ENCODE measurements around the gene MSANTD7. TPM values are rescaled to one million over a fixed set of nuclear protein-coding genes. Genes with fewer than 3 reads are reported as not detected.
"Not testable (repeated sequence)": the region's sequence is repeated elsewhere in the genome, so short reads cannot be mapped to it uniquely, and the experiment has no call there.

MSANTD7 gene
- polyA plus RNA-seq, 3 donors: 14.4 to 18.1 (median 17.8) TPM

DNA sequence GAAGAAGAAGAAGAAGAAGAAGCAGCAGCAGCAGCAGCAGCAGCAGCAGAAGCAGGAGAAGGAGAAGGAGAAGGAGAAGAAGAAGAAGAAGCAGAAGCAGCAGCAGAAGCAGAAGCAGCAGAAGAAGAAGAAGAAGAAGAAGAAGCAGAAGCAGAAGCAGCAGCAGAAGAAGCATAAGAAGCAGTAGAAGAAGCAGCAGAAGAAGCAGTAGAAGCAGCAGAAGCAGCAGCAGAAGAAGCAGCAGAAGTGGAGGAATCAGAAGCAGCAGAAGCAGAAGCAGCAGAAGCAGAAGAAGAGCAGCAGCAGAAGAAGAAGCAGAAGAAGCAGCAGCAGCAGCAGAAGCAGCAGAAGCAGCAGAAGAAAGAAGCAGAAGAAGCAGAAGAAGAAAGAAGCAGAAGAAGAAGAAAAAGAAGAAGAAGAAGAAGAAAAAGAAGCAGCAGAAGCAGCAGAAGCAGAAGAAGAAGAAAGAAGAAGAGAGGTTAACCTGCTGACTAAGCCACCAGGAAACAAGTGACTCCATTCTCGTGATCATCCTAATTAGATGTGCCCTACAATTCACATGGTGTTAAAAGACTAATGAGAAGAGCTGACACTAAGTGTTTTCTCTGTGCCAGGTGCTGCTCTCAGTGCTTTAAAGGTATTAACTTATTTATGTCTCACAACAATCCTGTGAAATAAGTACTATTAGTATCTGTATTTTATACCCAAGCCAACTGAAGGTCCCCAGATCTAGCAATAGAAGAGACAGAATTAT is 11.9 kb upstream of the MSANTD7 start:
- DNase-seq: no peak

GRCh38 chr10:14833106-14833505 is 5.0 kb upstream of the MSANTD7 start:
- DNase-seq: no peak

- no peak for DNase-seq
These were observed 1.9 kb upstream of the MSANTD7 start for GRCh38 chr10:14836208-14836607.

GRCh38 chr10:14837003-14837756 is 926 bp upstream of the MSANTD7 start:
- DNase-seq: no peak

DNA sequence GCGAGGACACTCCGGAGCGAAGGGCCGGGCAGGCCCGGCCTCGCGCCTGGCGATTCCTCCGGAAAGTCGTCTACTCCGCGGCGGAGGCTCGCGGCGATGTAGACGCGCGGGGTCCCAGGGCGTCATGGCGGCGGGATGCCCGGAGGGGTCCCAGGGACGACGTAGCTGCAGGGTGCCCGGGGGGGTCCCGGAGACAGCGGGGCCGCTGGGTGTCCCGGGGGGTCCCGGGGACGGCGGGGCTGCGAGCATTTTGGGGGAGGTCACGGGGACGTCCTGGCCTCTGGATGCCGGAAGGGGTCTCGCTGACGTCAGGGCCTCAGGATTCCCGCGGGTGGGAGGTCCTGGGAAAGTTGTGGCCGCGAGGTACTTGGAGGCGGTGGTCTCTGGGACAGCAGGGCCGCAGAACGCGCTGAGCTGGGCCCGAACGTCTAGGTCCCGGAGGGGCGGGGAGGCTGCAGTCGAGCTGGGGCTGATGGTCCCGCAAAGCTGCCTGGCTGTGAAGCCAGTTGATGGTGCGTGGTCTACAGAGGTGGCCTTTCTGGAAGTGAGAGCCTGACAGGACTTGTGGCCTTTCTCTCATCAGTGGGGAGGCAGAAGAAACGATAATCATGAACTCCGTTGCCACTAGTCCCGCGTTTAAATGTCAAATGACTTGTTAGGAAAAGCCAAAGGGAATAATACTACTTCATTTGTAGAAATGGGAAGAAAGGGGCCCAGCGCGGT is 637 bp downstream of the MSANTD7 start:
- peak; percentile 67 for DNase-seq

DNA sequence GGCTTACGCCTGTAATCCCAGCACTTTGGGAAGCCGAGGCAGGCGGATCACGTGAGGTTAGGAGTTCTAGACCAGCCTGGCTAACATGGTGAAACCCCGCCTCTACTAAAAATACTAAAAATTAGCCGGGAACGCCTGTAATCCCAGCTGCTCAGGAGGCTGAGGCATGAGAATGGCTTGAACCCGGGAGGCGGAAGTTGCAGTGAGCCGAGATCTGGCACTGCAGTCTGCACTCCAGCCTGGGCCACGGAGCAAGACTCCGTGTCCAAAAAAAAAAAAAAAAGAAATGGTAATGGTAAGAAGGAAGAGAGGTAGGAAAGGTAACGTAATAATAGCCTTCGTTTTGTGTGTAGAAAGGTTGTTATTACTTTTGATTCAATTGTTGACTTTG is 1.2 kb downstream of the MSANTD7 start:
- no peak for DNase-seq

GRCh38 chr10:14840178-14840577 is 2.1 kb downstream of the MSANTD7 start:
- no peak for DNase-seq

GRCh38 chr10:14843327-14843988 is 5.4 kb downstream of the MSANTD7 start:
- no peak for DNase-seq

DNA sequence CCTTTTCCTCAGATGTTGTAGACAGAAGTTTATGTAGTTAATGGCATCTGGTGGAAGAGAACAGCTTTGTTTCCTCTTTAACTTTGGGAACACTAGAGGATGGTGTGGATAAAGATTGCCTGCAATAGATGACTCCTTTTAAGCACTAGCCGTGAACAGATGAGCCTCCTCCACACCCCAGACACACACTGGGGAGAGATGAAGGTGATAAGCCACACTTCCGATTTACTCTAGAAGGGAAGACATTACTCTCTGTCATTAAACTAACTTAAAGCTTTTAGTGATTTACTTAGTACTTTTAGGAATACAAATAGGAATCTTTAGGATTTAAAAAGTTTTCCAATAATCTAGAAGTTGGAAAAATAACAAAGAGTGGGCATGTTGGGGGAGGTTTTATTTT is 6.8 kb downstream of the MSANTD7 start:
- DNase-seq: no peak

DNA sequence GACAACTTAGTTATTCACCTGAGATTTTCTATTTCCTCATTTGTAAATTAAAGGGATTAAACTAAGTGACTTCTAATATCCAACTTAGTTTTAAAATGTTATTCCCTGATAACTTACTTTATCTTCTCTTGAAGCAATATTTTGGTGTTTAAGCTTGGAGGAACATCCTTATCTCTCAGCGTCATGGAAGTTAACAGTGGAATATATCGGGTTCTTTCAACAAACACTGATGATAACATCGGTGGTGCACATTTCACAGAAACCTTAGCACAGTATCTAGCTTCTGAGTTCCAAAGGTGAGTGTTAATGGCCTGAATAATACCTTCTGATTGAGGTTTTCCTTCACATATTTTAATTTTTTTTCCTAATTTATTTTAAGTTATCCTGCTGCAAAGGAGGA is 14.1 kb downstream of the MSANTD7 start:
- DNase-seq: no peak

GRCh38 chr10:14855453-14855852 is 17.3 kb downstream of the MSANTD7 start:
- no peak for DNase-seq

DNA sequence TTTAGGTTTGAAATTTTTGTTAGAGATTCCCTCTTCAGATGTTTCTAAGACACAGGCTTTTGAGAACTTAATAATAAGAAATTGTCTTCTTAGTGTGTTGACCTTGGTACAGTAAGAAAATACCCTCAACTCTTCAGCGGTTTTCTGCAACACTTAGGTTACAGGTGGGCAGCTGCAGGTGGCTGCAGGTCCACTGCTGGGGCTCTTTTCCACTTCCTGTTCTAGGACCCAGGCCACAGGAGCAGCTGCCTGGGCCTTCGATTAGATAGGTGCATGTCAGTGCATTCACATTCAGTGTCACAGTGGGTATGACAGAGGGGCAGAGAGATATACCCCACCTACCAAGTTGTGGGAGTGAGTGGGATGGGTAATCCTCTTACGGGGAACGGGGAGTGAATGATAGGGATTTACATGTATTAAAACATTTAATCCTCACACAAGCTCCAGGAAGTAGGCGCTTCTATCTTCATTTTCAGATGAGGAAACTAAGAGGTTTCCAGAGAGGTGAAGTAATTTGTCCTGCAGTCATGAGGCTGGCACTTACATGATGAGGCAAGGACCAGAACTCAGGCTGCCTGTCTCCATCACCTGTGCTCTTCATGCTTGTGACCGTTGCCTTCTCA is 20.3 kb downstream of the MSANTD7 start:
- no peak for DNase-seq

DNA sequence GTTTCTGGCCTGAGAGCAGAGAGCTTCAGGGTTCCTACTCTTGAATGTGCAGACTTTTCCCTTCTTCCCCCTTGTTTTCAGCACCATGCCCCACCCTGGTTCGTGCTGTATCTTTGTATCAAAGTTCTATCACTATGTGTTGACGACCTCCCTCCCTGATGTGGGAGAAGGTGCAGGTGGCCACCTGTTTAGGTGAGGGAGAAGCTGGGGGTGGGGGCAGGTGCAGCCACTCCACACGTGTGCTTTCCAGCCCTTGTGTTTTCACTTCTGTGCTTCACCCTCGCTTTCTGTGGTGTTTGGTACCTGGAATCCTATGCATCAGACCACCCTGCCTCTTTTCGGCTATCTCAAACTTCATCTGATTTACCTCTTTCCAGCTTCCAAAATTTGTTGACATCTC is 20.9 kb downstream of the MSANTD7 start:
- no peak for DNase-seq

- DNase-seq: no peak
These were observed 21.7 kb downstream of the MSANTD7 start for GRCh38 chr10:14859775-14860174.

GRCh38 chr10:14860791-14861190 is 22.7 kb downstream of the MSANTD7 start:
- DNase-seq: no peak

- not testable (repeated sequence) for DNase-seq
These were observed 26.4 kb downstream of the MSANTD7 start for GRCh38 chr10:14864466-14864865.

DNA sequence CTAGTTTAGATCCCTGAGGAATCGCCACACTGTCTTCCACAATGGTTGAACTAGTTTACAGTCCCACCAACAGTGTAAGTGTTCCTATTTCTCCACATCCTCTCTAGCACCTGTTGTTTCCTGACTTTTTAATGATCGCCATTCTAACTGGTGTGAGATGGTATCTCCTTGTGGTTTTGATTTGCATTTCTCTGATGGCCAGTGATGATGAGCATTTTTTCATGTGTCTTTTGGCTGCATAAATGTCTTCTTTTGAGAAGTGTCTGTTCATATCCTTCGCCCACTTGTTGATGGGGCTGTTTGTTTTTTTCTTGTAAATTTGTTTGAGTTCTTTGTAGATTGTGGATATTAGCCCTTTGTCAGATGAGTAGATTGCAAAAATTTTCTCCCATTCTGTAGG is 26.8 kb downstream of the MSANTD7 start:
- not testable (repeated sequence) for DNase-seq

GRCh38 chr10:14873090-14873760 is 35.1 kb downstream of the MSANTD7 start:
- no peak for DNase-seq

GRCh38 chr10:14875941-14876340 is 37.8 kb downstream of the MSANTD7 start:
- DNase-seq: no peak

DNA sequence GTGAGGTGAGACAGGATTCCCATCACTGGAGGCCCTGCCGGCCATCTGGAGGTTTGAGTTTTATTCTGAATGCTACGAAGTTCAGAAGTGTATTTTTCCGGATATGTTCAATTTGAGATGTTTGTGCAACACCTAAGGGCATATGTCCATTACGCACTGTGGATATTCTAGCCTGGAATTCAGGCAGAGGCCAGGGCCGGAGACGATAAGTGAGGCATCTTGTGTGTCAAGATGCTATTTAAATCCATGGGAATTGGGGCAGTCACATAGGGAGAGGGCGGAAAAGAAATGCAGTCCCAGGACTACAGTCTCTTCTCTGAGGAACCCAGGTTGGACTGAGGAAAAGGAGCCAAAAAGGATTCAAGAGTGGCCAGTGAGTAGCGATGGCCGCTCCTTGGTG is 38.7 kb downstream of the MSANTD7 start:
- no peak for DNase-seq
